ENCODE data around the gene KIF20B.
"Not testable (repeated sequence)": the region's sequence is repeated elsewhere in the genome, so short reads cannot be mapped to it uniquely, and the experiment has no call there.

The KIF20B gene

GRCh38 chr10:89685936-89686335 is 15.5 kb upstream of the KIF20B start:
- no peak for DNase-seq

- no peak for DNase-seq
These were observed 11.4 kb upstream of the KIF20B start for GRCh38 chr10:89690027-89690426.

DNA sequence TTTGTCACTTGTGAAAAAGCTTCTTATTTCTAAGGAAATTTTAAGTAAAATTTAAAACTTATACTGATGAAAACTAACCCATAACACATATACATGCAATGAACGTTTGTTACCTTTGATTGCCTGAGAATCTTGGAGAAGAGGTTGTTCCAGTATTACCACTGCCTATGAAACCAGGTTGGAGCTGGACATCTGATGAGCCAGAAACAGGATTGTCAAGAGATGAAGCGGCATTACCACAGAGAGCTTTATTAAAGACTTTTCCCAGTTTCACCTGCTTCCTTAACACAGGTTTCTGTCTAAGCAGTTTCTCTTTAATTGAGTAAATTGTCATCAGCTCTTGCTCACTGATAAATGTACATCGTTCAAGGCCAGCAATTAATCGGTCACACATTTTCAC is 9.0 kb upstream of the KIF20B start:
- no peak for DNase-seq

GRCh38 chr10:89693176-89693575 is 8.2 kb upstream of the KIF20B start:
- no peak for DNase-seq

DNA sequence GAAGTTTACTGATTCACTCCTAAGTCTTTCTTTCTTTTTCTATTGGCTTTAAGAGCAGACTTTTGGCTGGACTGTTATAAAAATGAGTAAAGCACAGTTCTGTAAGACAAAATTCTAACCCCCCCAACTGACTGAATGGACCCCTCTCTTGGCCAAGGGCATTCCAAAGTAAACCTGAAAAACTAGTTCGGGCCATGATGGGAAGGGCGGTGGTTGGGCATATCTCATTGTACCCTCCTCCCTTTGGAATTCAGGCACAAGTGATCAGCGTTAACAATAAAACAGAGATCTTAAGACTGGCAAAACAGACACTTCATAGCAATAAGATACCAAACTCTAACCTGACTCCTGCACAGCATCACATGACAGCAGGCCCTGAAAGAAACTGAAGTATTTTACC is 6.1 kb upstream of the KIF20B start:
- DNase-seq: no peak

GRCh38 chr10:89697946-89698345 is 3.4 kb upstream of the KIF20B start:
- DNase-seq: no peak

DNA sequence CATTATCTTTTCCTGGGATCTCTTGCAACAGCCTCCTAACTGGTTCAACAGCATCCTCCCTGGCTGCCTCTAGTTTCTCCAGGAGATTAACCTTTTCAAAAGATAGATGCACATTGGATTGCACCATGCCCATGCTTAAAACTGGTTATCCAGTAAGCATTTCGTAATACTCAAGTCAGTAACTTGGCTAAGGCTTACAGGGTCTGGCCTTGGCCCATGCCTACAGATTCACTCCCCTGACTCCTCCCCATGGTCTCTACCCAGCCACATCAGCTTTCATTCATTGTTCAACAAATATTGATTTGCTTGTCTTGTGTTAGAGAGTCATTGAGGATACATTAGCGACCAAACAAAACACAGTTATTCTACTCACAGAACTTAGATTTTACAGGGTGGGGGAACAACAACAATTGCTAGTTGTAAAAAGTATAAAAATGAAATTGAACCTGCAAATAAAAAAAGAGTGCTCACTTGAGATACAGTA is 1.8 kb upstream of the KIF20B start:
- DNase-seq: no peak

DNA sequence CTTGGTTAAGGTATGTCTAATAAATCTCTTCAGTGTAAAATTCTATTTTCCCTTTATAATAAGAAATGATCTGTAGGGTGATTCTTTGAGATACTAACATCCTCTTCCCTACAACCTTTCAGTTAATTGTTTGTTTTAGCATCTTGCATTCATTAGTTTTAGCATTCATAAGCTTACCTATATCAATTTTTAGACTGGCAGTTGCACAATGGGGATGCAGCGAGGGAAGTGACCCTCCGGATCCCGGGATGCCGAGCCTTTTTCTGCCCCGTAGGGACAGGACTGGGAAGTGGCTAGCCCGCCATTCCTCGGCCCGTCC is 508 bp upstream of the KIF20B start:
- DNase-seq: no peak

- no peak for DNase-seq
These were observed 711 bp downstream of the KIF20B start for GRCh38 chr10:89702121-89702480.

GRCh38 chr10:89705466-89705865 is 4.1 kb downstream of the KIF20B start:
- DNase-seq: no peak

- peak; percentile 20 for DNase-seq
These were observed 4.6 kb downstream of the KIF20B start for GRCh38 chr10:89706011-89706410.

DNA sequence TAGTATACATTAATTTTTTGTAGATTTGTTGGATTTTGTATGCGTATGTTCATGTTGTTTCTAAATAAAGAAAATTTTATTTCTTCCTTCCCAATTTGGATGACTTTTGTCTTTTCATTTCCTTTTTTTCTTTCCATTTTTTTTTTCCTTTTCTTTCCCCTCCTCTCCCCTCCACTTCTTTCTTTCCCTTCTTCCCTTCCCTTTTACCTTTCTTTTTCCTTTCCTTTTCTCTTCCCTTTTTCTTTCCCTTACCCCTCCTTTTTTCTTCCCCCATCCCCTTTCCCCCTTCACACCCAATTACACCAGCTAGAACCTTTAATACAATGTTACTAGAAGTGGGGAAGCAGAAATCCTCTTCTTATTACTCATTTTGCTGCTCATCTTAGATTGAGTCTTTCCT is 6.0 kb downstream of the KIF20B start:
- DNase-seq: no peak

DNA sequence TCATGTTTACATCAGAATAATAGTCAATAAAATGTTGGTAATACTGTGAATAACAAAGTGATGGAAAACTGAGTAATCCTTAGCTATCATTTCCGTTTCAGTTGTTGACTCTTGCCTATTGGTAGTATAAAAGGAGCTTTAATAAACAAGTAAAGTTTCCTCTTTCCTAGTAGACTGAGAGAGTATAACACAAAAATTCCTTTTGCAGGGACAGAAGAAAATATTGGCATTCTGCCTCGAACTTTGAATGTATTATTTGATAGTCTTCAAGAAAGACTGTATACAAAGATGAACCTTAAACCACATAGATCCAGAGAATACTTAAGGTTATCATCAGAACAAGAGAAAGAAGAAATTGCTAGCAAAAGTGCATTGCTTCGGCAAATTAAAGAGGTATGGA is 9.4 kb downstream of the KIF20B start:
- DNase-seq: no peak

- no peak for DNase-seq
These were observed 33.2 kb downstream of the KIF20B start for GRCh38 chr10:89734616-89735015.

- DNase-seq: peak; percentile 33
These were observed 37.3 kb downstream of the KIF20B start for GRCh38 chr10:89738551-89739209.

- DNase-seq: no peak
These were observed 39.9 kb downstream of the KIF20B start for GRCh38 chr10:89741126-89741762.

- no peak for DNase-seq
These were observed 42.6 kb downstream of the KIF20B start for GRCh38 chr10:89744026-89744425.

DNA sequence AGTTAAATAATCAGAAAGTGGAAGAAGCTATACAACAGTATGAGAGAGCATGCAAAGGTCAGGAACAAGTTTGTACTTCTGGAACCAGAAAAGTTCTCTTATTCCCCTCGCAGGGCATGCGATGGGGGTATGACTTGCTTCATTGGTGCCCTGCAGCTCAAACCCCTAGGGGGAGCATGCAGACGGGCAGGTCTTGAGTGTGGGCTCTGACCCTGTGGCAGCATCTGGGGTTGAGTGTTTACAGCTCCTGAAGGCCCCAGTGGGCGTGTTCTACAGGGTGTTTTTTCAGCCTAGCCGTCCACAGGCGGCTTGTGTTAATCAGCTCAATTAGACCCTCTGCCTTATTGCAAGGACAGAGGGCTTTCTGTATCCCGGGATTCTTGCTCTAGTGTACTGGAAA is 44.5 kb downstream of the KIF20B start:
- DNase-seq: no peak

DNA sequence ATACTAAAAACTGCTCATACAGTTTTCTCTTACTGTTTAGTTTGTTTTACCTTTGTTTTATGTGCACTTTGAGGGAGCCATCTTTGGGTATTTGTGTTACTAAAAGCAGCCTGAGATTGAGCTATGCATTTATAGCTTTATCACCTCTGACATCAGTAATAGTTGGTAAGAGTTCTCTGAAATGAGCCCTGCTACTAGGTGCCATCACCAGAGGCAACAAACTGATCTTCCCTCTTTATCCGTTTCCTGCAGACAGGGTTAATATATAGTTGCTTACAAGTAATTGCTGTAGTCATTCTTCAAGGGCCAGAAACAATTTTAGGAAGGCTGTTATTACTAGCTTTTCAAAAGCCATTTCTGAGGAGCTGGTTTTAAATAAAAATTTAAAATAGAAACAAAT is 49.1 kb downstream of the KIF20B start:
- no peak for DNase-seq

GRCh38 chr10:89755374-89755773 is 54.0 kb downstream of the KIF20B start:
- DNase-seq: no peak

DNA sequence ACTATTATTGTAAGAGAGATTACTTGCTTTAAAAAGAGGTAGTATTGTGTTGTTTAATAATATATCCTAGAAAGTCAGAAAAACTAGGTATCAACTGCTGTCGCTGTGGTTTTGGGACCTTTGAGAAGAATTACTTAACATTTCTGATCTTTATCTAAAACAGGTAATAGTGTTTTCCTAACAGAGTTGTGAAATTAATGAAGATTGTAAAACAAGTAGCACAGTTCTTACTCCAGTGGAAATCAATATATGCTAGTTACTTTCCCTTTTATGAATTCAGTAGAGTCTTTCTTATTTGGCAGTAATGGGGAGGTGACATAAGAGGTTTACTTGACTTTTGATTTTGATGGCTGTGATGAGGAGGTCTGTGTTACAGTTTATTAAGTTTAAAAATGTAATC is 58.1 kb downstream of the KIF20B start:
- no peak for DNase-seq

GRCh38 chr10:89763671-89764070 is 62.3 kb downstream of the KIF20B start:
- not testable (repeated sequence) for DNase-seq

- no peak for DNase-seq
These were observed 70.3 kb downstream of the KIF20B start for GRCh38 chr10:89771684-89772083.

DNA sequence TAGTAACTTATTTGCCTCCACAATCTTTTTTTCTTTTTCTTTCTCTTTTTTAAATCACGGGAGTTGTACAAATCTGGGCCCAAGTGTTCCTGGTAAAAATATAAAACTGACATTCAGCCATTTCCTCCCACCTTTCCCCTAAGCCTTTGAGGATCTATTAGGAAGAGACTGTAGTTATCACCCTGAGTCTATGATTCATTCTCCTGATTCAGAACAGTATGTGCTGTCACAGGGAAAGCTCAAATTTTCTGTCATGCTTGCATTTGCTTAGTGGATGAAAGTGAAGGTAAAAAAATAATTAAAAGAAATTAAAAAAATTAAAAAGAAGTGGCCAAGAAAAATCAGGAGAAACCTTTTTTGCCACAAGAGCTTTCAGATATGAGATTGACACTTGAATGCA is 71.7 kb downstream of the KIF20B start:
- no peak for DNase-seq

DNA sequence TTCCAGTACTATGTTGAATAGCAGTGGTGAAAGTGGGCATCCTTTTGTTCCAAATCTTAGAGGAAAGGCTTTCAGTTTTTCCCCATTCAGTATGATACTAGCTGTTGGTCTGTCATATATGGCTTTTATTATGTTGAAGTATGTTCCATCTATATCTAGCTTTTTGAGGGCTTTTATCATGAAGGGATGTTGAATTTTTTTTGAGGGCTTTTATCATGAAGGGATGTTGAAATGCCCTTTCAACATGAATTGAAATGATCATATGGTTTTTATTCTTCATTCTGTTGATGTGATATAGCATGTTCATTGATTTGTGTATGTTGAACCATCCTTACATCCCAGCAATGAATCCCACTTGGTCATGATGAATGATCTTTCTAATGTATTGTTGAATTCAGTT is 75.3 kb downstream of the KIF20B start:
- no peak for DNase-seq

All from GF-D8 (cell line).